Cardiac septum (tissue), 1 donor: ENCODE measurements around the gene FTSJ1. TPM values are rescaled to one million over a fixed set of nuclear protein-coding genes. Genes with fewer than 3 reads are reported as not detected.
"Not testable (repeated sequence)": the region's sequence is repeated elsewhere in the genome, so short reads cannot be mapped to it uniquely, and the experiment has no call there.

Experiments used
- DNase-seq: peaks from one replicate; pipeline ENCODE4 v3.0.0-alpha.2; 2020; ENCODE audit warnings: low spot score
- intact Hi-C: fragments of 100-400 bp; cut with DNase I; formaldehyde crosslinking; loops from one replicate; pipeline ENCODE4 v1.14.0; 2022
- long read RNA-seq: library from polyadenylated mRNA; unstranded; transcript quantifications from one replicate; pipeline ENCODE4 v2.0.0, GENCODE V29; 2021
- total RNA-seq: library from RNA; stranded (reverse); fragmentation: NEBNext Ultra II Directional; extraction: Animal tissue kit (Norgen Biotek cat#: 25700); gene quantifications from one replicate; pipeline ENCODE4 v1.2.1, GENCODE V29; 2021
- donor health status: DM: no; HTN: no; CAD: no.

FTSJ1 gene, protein sequence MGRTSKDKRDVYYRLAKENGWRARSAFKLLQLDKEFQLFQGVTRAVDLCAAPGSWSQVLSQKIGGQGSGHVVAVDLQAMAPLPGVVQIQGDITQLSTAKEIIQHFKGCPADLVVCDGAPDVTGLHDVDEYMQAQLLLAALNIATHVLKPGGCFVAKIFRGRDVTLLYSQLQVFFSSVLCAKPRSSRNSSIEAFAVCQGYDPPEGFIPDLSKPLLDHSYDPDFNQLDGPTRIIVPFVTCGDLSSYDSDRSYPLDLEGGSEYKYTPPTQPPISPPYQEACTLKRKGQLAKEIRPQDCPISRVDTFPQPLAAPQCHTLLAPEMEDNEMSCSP
- total RNA-seq, result 18.8 TPM
- long read RNA-seq, transcript FTSJ1-202 (13 exons, 1,892 nt), result major isoform, 6 of 27 reads
- long read RNA-seq, partial matches to known transcripts, result 5 of 27 reads
- long read RNA-seq, other reads (novel, unspliced or antisense), result 16 of 27 reads

DNA sequence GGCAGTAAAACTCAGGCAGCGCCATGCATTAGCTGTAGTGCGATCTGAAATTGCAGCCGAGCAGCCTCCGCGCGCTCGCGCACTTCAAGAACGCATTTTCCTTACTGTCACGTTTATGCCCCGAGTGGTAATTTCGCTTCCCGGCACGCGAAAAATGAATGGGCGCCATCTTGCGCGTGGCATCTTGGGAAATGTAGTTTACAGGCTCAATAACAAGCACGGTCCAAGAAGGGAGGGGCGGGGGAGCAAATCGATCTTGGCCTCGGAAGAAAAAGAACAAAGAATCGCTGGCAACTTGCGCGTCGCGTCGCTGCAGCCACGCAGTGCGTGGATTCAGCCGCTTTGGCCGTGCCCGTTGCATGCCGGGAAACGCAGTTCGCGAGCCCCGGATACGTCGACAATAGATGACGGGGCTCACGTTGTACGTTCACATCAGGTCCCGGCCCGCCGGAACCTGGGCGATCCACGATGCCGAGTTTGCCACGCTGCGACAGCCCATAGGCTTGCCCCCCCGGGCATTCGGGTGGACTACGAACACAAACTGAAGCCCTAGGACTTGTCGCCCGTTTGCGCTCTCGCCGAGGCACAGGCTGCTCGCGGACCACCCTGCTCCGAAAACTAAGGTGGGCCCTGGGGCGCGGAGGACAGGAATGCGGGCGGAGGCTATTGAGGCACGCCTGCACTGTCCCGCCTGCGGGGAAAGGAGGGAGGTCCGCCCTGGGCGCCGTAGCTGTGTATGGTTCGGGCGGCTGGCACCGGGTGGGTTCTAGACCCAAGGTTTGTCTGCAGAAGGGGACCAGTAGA, at the start of gene FTSJ1:
FTSJ1 (plus strand) TSS at position 426 of the 804 bp plus-strand sequence. CDS start 1,849 bp downstream, outside the sequence.
- intact Hi-C loops, result loop anchor here (10.0 kb wide), 2 partner anchors 391 to 641 kb away; partner anchors contain the start of gene ZNF81
- peak; percentile 90 for DNase-seq

DNA sequence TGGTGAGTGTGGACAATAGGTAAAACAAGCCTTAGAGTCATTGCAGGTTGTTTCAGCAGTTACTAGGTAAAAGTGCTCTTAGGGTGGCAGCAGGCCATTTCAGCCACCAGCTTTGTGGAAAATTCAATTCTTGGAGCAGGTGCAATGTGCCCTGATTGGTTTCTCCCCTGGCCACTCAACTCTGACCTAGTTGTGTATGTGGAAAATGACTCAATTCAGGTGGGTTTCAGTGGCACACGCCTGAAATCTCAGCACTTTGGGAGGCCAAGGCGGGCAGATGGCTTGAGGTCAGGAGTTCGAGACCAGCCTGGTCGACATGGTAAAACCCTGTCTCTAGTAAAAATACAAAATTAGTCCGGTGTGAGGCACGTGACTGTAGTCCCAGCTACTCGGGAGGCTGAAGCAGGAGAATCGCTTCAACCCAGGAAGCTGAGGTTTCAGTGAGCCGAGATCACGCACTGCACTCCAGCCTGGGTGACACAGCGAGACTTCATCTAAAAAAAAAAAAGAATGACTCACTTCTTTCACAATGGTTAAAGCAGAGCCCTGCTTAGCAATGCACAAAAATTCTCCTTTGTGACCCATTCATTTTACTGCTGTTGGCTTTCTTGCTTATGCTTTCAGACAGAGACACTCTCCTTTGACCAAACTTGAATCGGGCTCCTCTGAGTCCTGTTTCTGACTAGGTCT, 48.8 kb upstream of the FTSJ1 start:
- intact Hi-C loops, DNase-seq: not testable (repeated sequence)

DNA sequence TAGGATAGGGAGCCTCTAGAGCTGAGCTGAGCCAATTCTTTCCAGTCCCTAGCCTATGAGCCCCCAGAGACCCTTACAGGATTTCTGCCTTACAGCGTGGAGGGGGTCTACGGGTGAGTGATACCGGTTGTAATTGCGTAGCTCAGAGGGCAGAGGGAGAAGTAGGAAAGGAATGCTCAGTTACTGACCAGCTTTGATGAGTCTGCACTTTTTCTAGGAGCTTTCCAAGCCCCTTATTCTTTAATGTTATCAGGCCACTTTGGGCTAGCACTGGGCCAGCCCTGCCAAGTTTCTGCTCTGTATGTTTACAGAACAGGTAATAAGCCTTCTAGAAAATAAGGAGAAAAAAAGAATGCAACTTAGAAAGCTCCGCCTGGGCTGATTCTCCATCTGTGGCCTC, 46.4 kb upstream of the FTSJ1 start:
- DNase-seq, intact Hi-C loops: not testable (repeated sequence)

DNA sequence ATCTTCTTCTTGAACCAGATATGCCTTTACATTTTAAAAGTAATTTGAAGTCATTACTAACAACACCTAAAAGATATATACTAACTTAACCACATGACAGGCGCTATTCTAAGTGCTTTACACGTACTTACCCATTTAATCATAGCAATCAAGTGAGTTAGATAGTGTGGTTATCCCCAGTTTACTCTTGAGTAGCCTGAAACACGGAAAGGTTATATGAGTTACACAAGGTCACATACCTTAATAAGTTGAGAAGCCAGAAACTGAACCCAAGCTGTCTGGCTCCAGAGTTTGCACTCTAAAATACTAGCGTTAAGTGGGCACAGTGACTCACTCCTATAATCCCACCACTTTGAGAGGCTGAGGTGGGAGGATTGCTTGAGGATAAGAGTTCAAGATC, 45.8 kb upstream of the FTSJ1 start:
- intact Hi-C loops, DNase-seq: not testable (repeated sequence)

DNA sequence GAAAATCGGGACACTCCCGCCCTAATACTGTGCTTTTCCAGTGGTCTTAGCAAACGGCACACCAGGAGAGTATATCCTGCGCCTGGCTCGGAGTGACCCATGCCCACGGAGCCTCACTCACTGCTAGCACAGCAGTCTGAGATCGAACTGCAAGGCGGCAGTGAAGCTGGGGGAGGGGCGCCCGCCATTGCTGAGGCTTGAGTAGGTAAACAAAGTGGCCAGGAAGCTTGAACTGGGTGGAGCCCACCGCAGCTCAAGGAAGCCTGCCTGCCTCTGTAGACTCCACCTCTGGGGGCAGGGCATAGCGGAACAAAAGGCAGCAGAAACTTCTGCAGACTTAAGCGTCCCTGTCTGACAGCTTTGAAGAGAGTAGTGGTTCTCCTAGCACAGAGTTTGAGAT, 42.3 kb upstream of the FTSJ1 start:
- intact Hi-C loops, DNase-seq: not testable (repeated sequence)

DNA sequence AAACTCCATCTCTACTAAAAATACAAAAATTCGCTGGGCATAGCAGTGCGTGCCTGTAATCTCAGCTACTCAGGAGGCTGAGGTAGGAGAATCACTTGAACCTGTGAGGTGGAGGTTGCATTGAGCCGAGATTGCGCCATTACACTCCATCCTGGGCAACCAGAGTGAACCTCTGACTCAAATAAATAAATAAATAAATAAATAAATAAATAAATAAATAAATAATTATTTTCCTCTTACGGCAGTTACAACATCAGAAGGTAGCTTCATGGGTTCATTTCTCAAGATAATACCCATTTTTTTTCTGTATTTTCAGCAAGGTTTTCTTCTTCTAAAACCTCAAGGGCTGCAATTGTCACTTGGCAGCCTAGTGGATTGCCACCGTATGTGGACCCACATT, 28.8 kb upstream of the FTSJ1 start:
- intact Hi-C loops, result not testable (repeated sequence)

DNA sequence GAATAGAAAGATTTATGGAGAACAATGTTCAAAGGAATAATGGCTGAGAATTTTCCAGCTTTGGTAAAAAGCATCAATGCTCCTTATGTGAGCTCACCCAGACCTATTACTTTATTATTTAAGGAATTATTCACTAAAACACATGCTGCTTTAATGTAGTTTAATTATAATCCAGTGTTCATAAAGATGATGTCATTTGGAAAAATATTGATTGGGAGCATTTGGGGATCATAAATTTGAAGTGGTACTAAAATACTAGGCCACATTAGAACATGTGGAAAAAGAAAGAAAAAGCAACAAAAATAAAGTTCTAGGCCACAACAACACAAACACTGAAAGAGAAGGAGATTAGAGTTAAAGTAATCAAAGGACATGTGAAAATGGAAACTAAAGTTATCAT, 25.9 kb upstream of the FTSJ1 start:
- intact Hi-C loops, result no loop called here
- no peak for DNase-seq

More for the DNA sequence above, 28.8 kb upstream of the FTSJ1 start:
- DNase-seq, result not testable (repeated sequence)

DNA sequence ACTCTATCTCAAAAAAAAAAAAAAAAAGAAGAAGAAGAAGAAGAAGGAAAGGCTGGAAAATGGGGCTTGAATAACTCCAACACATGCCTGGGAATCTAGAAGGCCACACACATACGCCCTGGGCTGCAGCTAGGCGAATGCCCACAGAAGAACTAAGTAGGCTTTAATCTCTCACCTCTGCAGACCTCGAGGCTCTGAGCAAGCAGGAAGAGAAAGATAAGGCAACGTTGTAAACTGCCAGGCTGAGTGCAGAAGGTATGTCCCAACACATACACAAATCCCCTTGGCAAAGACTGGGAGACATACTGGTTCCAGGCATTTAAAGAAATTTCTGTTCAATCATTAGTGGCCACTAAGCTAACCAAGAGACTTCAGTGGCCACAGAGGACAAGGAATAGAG, 24.3 kb upstream of the FTSJ1 start:
- intact Hi-C loops, result no loop called here
- DNase-seq, result no peak

DNA sequence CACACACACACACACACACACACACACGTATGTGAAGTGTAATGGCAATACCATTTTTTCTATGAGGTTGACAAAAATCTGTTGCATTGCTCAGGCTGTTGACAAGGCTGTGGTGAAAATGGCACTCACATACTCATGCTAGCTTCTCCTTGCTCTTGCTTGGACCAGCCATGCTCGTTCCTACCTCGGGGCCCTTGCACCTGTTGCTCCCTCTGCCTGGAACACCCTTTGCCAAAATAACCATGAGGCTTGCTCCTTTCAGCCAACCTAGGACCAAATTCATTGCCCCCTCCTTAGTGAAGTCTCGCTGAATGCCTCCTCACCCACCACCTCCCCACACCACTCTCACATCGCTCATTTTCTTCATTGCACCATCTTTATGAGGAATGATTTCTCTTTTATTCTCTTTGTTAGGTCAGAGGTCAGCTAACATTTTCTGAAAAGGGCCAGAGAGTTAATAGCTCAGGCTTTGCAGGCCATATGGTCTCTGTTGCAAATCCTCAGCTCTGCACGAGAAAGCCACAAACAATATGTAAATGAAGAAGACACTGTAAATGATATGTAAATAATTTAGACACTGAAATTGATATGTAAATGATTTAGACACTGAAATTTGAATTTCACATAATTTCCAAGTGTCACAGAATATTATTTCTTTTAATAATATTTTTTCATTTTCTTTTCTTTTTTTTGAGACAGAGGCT, 19.2 kb upstream of the FTSJ1 start:
- intact Hi-C loops, result no loop called here
- no peak for DNase-seq

DNA sequence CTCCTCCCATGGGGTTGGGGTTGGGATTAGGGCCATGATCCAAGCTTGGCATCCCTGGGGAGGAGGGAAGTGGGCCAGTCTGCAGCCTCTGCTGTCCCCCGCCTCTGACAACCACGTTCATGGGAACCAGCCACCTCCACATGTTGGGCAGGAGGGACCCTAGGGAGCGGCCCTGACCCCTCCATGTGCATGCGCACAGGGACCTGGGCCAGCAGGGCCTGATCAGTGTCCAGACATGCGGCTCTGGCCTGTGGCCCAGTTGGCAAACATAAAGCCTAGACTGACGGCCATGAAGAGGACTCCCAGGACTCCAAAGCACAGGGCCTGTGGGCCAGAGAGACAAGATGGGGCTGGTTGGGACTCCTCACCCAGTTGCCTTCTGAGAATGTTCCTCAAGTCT, 17.3 kb upstream of the FTSJ1 start:
- intact Hi-C loops, result no loop called here
- DNase-seq, result no peak

DNA sequence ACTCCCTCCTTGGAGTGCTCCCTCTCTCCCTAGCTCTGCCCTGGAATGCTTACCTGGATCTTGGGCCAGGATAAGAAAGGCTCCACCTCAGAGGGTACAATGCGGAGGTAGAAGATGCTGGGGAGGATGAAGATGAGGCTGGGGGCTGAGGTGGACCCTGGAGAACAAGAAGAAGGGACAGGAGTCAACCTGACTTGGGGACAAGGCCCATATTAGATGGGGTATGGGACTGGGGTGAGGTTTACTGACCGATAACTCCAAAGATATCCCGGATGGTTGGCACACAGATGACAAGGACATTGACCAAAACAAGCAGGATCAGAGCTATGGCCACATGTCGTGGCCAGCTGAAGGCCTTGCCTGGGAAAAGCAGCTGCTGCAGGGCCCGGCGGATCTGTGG, 16.5 kb upstream of the FTSJ1 start:
- no peak for DNase-seq
- intact Hi-C loops, result no loop called here

DNA sequence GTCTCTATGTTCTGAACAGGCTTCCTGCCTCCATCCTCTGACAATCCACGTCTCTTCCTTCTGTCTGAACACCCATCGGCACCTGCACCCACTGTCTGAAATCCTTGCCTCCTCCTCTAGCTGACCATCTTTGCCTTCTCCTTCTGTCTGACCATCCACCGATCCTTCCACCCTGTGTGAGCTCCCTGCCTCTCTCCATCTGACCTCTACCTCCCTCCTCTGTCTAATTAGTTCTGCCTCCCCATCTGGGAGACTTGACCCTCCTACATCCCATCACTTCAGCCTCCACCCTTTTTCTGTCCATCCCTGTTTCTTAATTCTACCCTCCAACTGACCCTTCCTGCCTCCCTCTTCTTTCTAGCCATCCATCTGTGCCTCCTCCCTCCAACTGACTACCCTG, 16.0 kb upstream of the FTSJ1 start:
- intact Hi-C loops, result no loop called here
- no peak for DNase-seq

DNA sequence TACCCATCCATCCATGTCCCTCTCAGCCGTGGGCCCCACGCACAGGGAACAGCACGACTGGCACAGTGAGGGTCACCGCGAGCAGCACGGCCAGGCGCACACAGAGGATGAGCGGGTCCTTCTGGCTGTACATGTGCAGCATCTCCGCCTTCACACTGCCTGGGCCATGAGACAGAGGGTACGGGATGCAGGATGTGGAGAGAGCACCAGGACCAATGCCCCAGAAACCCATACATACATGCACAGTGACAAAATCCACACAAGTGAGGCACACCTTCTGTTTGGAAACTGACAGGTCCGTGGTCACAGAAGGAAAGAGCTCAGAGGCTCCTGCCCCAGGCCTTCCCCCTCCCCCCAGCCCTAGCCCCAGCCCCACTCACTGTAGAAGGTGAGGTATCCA, 15.4 kb upstream of the FTSJ1 start:
- no peak for DNase-seq
- intact Hi-C loops, result no loop called here

DNA sequence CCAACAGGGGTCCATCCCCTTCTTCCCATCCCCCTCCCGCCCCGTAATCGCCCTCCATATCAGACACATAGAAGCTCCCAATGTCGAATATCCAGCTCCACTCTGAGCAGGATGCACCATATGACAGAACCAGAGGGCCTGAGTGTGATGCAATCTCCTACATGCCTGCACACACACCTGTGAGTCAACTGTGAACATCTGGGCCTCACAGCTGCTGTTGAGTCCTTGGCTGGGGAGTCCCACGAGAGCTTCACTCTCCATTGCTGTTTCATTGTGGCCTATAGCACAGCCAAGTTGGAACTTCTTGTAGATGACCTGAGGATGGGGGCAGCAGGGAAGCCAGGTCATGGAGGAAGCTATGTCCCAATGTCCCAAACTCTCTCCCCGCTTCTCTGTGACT, 14.2 kb upstream of the FTSJ1 start:
- intact Hi-C loops, result no loop called here
- no peak for DNase-seq

DNA sequence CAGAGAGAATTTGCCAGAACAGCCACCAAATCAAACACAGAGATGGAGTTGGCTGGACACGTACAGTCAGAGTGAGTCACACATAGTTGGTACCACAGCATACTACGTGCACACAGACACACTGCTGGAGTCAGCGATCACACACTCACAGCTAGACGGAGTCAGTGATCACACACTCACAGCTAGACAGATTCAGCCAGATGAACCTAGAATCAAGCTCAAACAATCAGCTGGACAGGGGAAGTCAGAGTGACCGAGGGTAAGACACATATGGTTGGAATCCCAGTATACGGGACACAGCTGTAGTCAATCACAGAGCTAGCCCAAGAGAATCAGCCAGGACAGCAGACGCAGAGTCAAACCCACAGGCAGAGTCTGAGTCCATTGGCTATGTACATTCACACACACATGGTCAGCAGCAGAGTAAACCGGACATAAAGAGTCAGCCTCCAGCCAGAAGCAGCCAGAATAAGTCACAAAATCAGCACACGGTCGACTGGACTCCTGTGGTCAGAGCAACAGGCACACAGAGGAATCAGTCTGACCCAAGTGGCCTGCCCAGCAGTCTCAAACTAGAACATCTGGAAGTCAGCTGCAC, 10.6 kb upstream of the FTSJ1 start:
- intact Hi-C loops, result no loop called here

DNA sequence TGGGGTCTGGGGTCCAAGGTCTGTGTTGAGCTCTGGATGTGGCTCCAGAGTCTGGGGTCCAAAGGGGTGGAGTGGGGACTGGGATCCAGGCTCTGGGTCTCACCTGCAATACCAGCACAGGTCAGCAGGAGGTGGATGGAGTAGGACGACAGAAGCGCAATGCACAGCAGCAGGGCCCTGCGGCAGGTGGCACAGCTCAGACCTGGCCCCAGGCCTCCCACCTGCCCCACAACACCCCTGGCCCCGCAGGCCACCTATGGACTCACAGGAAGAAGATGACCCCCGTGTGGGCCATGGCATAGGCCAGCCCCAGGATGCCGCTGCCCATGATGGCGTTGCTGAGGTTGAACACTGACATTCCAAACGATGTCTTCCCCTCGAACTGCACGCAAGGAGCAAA, 9.3 kb upstream of the FTSJ1 start:
- no peak for DNase-seq
- intact Hi-C loops, result no loop called here

More for the DNA sequence above, 10.6 kb upstream of the FTSJ1 start:
- no peak for DNase-seq

DNA sequence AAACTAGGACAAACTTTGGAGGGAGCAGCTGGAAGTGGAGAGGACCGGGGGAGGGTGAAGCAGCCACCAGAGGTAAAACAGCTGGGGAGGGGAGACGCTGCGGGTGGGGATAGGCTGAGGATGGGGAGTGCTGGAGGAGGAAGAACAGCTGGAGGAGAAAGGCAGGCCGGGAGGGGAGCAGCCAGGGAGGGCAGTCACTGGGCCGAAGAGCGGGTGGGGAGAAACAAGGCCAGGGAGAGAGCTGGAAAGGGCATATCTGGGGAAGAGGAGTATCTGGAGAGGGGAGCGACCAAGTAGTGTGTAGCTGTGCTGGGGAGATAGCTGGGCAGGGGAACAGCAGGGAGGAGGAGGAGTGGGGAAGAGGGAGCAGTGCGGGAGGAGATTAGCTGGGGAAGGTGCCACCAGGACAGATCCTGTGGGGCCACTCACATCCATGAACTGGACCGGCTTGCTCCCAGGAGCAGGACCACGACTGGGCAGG, 8.7 kb upstream of the FTSJ1 start:
- no peak for DNase-seq
- intact Hi-C loops, result no loop called here

DNA sequence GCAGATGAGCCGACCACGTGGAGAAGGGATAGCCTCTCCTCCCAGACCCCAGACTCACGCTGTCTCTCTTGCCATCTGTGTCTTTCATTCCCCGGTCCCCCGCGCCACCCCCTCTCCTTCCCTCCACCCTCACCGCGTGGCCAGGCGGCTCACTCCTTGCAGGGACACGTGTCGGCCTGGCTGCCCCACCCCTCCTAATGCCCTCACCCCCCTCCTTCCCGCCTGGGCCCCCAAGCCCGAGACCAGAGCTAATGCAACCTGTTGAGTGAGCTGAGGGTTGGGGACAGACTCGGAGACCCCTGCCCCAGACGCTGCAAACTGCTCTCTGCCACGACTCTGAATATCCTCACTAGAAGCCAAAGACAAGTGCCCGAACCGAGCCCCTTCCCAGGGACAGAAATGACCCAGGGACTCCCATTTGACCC, 7.7 kb upstream of the FTSJ1 start:
- intact Hi-C loops, result no loop called here
- no peak for DNase-seq
